Spleen (tissue), 11 donors: ENCODE measurements around the gene UBE2I. TPM values are rescaled to one million over a fixed set of nuclear protein-coding genes. Genes with fewer than 3 reads are reported as not detected.

Source experiments
- DNase-seq: peaks from one replicate; pipeline ENCODE4 v3.0.0-alpha.2; 2020
- H3K27ac ChIP-seq, 8 donors: fragments of 200-600 bp; sonication (generic) in 7 of 8; 1 replicate in 4 of 8; 2 replicates in 4 of 8; pipeline versions ENCODE4 v1.5.0 to v1.8.0; 2016 to 2021; ENCODE audit warnings: inconsistent platforms in 4 of 8, mild to moderate bottlenecking in 4 of 8, moderate library complexity in 1 of 8
- H3K27me3 ChIP-seq, 7 donors: fragments of 200-600 bp; sonication (generic) in 6 of 7; replicated peaks in 1 of 7; 1 replicate in 4 of 7; 2 replicates in 3 of 7; pipeline versions ENCODE4 v1.5.0 to v1.8.0; 2016 to 2021; ENCODE audit warnings: inconsistent platforms in 3 of 7, mild to moderate bottlenecking in 1 of 7
- H3K36me3 ChIP-seq, 6 donors: fragments of 200-600 bp; sonication (generic) in 5 of 6; 1 replicate in 4 of 6; 2 replicates in 2 of 6; pipeline versions ENCODE4 v1.5.0 to v1.8.0; 2016 to 2021; ENCODE audit warnings: inconsistent platforms in 2 of 6
- H3K4me1 ChIP-seq, 6 donors: fragments of 200-600 bp; sonication (generic) in 5 of 6; 1 replicate in 3 of 6; 2 replicates in 3 of 6; pipeline versions ENCODE4 v1.5.0 to v1.8.0; 2016 to 2021; ENCODE audit warnings: inconsistent platforms in 3 of 6
- H3K4me3 ChIP-seq, 8 donors: fragments of 200-600 bp; sonication (generic) in 7 of 8; 1 replicate in 4 of 8; 2 replicates in 4 of 8; pipeline versions ENCODE4 v1.5.0 to v1.8.0; 2016 to 2021; ENCODE audit warnings: inconsistent platforms in 4 of 8, mild to moderate bottlenecking in 4 of 8, moderate library complexity in 2 of 8
- H3K9me3 ChIP-seq, 8 donors: fragments of 200-600 bp; sonication (generic) in 7 of 8; 1 replicate in 4 of 8; 2 replicates in 4 of 8; pipeline versions ENCODE4 v1.5.0 to v1.8.0; 2016 to 2021; ENCODE audit warnings: inconsistent platforms in 4 of 8
- POLR2A ChIP-seq, 3 donors: fragments of 450-650 bp; IDR thresholded peaks; one replicate each; pipeline ENCODE4 v1.5.1; 2017; ENCODE audit warnings: antibody characterized with exemption in 3 of 3, mild to moderate bottlenecking in 1 of 3
- POLR2AphosphoS5 ChIP-seq, 3 donors: sonication (generic); formaldehyde crosslinking; IDR thresholded peaks; one replicate each; pipeline ENCODE4 v1.5.1; 2017; ENCODE audit warnings: antibody characterized with exemption in 3 of 3
- WGBS, 5 donors: extraction: QIAGEN DNeasy Blood & Tissue Kit in 3 of 5; methylation state at CpG; one replicate each; pipeline versions ENCODE4 v1.1.5 to v1.1.7; 2013 to 2018; 5-methylcytosine and 5-hydroxymethylcytosine counted together
- intact Hi-C: fragments of 100-400 bp; cut with DNase I; formaldehyde crosslinking; loops from one replicate; pipeline ENCODE4 v1.15.0; 2023; ENCODE audit warnings: low total_unique reads
- polyA plus RNA-seq, 3 donors: library from polyadenylated mRNA; stranded (reverse); fragments of 200-250 nt; gene quantifications; one replicate each; pipeline ENCODE4 v1.2.1, GENCODE V29; 2013
- total RNA-seq, 7 donors: library from RNA; depleted of rRNA in 3 of 7; stranded (reverse); fragments of >200 nt in 3 of 7; fragmentation: NEBNext Ultra II Directional in 4 of 7; extraction: Animal tissue kit (Norgen Biotek cat#: 25700) in 4 of 7; gene quantifications; one replicate each; pipeline versions ENCODE4 v1.1.0 to v1.2.1, GENCODE V29; 2016 to 2021
- TF ChIP-seq, protein P1 (sequence below), 11 experiments: fragments of 200-600 bp in 7 of 11; fragments of 450-650 bp in 4 of 11; sonication (generic) in 4 of 11; IDR thresholded peaks in 8 of 11; conservative IDR thresholded peaks in 3 of 11; 1 replicate in 7 of 11; 2 replicates in 4 of 11; pipeline versions ENCODE4 v1.4.0 to v1.8.0; 2016 to 2021; ENCODE audit warnings: antibody characterized with exemption in 11 of 11, inconsistent platforms in 4 of 11, mild to moderate bottlenecking in 1 of 11
- donor health status: healthy with polysubstance abuse.
- donor health status: DM: no; HTN: no; CAD: no; lungs with moderate emphysema.
- donor health status: DM: no; HTN: no; CAD: no.
- donor health status: Bipolar disorder and iron deficiency.
- donor health status: healthy.
- donor health status: DM: no; HTN: no; CAD: no.
- donor health status: DM: yes; HTN: yes; CAD: no.

The UBE2I gene
- total and polyA plus RNA-seq, 10 donors, result 78.1 to 142 (median 119) TPM

DNA sequence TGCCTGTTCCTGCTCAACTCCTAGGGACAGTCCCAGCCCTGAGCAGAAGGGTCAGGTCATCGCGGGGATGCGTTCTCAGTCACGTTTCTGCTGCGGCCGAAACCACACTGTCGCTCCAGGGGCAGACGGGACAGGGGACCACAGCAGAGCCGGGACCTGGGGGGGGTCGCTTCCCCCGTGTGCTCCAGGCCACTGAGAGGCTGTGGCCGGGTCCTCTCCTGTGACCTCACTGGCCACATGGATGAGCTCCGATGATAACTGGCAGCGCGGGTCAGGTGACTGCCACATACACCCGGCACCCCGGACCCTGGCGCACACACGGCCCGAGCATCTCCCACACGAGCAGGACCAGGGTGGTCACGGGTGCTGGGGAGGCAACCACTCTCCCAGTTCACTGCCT lies 55.1 kb downstream of the UBE2I start:
- Histone ChIP-seq H3K27me3 (no peaks in the 10 kb centered on the region), H3K4me3 (no peak overlapping the region), H3K9me3 (no peaks in the 10 kb centered on the region), H3K36me3 (peaks cover 3 to 98% (median 80%) of the 10 kb centered on the region in 6 donors), H3K4me1 (peaks cover 0 to 10% (median 4%) of the 10 kb centered on the region in 6 donors), H3K27ac (no peak overlapping the region)
- TF ChIP-seq, protein P1, sequence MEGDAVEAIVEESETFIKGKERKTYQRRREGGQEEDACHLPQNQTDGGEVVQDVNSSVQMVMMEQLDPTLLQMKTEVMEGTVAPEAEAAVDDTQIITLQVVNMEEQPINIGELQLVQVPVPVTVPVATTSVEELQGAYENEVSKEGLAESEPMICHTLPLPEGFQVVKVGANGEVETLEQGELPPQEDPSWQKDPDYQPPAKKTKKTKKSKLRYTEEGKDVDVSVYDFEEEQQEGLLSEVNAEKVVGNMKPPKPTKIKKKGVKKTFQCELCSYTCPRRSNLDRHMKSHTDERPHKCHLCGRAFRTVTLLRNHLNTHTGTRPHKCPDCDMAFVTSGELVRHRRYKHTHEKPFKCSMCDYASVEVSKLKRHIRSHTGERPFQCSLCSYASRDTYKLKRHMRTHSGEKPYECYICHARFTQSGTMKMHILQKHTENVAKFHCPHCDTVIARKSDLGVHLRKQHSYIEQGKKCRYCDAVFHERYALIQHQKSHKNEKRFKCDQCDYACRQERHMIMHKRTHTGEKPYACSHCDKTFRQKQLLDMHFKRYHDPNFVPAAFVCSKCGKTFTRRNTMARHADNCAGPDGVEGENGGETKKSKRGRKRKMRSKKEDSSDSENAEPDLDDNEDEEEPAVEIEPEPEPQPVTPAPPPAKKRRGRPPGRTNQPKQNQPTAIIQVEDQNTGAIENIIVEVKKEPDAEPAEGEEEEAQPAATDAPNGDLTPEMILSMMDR (IDR thresholded peaks at IDR 0.05 in 8 of 11, conservative IDR thresholded peaks at IDR 0.05 in 3 of 11), result no peak
- peak in 2 of 3 donors; percentile 16 to 52 for TF ChIP-seq POLR2AphosphoS5 (IDR thresholded peaks at IDR 0.05)
- no peak for TF ChIP-seq POLR2A (IDR thresholded peaks at IDR 0.05)
- intact Hi-C loops, result no loop called here
- DNase-seq, result no peak
- 85 to 92% (median 89%) methylated on average over 18 to 22 of the region's 22 CpGs for WGBS, 5 donors

DNA sequence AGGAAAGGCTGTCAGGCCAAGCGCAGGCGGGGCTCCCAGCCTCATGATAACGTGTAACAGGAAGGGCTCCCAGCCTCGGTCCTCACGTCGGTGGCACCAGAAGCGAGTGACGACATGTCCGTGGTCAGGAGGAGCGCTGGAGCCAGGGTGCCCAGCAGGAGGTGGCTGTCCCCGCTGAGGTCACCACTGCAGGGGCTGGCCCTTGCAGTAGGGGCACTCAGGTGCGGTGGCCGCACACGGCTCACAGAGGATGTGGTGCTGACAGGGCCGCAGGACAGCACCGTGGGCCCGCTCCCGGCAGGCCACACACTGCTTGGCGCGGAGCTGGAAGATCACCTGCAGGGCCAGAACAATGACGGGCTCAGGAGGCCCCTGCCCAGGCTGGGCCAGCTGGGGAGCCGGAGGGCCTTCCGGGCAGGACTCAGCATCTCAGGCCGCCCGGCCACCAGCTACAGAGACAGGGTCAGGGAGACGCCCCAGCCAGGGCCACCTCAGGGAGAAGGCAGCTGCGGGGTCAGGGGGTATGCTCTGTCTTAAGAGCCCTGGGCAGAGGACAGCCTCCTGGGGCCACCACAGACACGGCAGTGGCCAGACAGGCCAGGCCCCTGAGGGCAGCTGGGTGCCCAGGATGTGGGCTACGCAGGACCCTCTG lies 56.8 kb downstream of the UBE2I start:
- WGBS, 5 donors, result 77 to 91% (median 84%) methylated on average over 22 to 29 of the region's 29 CpGs
- H3K4me1 ChIP-seq, result peaks cover 0 to 9% (median 4%) of the 10 kb centered on the region in 6 donors
- intact Hi-C loops, result no loop called here
- TF ChIP-seq POLR2AphosphoS5 (IDR thresholded peaks at IDR 0.05), result peak in 2 of 3 donors; percentile 26 to 63
- TF ChIP-seq, protein P1 (IDR thresholded peaks at IDR 0.05 in 8 of 11, conservative IDR thresholded peaks at IDR 0.05 in 3 of 11), result no peak
- peaks cover 3 to 98% (median 81%) of the 10 kb centered on the region in 6 donors for H3K36me3 ChIP-seq
- DNase-seq, result no peak
- no peak overlapping the region for H3K4me3 ChIP-seq
- no peaks in the 10 kb centered on the region for H3K27me3 ChIP-seq
- H3K9me3 ChIP-seq, result no peaks in the 10 kb centered on the region
- H3K27ac ChIP-seq, result peak overlapping the region in 1 of 8 donors; percentile 18

DNA sequence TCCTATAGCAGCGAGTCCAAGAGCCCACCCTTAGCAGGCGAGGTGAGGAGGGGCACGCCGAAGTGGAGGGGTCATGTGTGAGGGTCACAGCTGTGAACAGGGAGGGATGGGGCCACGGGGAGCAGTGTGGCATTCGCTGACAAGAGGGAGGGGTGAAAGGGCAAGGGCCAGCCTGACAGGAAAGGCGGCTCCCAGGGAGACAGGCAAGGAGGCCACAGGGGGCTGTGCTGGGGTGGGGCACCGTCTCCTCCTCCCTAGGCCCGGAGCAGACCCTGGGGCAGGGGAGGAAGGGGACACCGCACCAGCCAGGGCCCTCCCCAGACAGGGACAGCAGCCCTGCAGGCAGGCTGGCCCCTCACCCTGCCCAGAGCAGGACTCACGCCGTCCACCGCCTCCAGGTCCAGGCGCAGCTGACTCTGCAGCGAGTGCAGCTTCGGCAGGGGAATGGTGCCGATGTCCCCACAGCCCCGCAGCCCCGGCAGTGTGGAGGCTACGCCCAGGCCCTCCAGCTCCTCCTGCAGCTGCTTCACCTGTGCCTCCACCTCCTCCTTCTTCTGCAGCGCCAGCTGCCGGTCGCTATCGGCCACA lies 57.4 kb downstream of the UBE2I start:
- Histone ChIP-seq H3K9me3 (no peaks in the 10 kb centered on the region), H3K4me1 (peaks cover 0 to 9% (median 4%) of the 10 kb centered on the region in 6 donors), H3K4me3 (no peak overlapping the region), H3K27ac (no peak overlapping the region), H3K27me3 (no peaks in the 10 kb centered on the region), H3K36me3 (peaks cover 3 to 98% (median 82%) of the 10 kb centered on the region in 6 donors)
- intact Hi-C loops, result no loop called here
- DNase-seq, result no peak
- 85 to 94% (median 90%) methylated on average over 17 to 24 of the region's 24 CpGs for WGBS, 5 donors
- peak in 1 of 3 donors; percentile 58 for TF ChIP-seq POLR2AphosphoS5 (IDR thresholded peaks at IDR 0.05)
- TF ChIP-seq POLR2A (IDR thresholded peaks at IDR 0.05), result no peak
- TF ChIP-seq, protein P1 (IDR thresholded peaks at IDR 0.05 in 8 of 11, conservative IDR thresholded peaks at IDR 0.05 in 3 of 11), result no peak

DNA sequence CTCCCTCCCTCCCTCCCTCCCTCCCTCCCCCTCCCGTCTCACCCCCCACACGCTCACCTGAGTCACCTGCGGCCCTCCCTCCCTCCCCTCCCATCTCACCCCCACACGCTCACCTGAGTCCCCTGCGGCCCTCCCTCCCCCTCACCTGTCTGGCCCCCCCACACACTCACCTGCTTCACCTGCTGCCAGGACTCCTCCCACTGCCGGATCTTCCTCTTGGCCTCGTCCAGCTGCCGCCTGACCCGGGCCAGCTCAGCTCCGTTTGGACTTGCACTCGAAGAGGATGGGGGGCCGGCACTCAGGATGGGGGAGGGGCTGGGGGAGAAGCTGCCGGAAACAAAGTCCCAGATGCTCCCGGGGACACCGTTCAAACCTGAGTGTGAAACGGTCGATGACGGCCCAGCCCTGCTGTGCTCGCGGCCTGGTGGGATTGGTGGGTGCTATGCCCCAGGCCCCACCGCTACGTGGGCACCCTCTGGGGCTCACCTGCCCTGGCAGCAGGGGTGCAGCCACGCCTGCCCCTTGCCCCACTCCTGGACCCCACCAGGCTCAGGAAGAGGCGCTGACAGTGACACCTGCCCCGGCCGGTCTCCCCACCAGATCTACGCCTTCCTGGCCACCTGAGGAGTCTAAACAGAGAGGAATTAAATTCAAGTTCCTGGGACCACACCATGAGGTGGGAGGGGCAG lies 58.2 kb downstream of the UBE2I start:
- no peak for DNase-seq
- no peaks in the 10 kb centered on the region for H3K27me3 ChIP-seq
- H3K4me3 ChIP-seq, result no peak overlapping the region
- peaks cover 0 to 9% (median 4%) of the 10 kb centered on the region in 6 donors for H3K4me1 ChIP-seq
- H3K36me3 ChIP-seq, result peaks cover 0 to 98% (median 74%) of the 10 kb centered on the region in 6 donors
- intact Hi-C loops, result no loop called here
- H3K9me3 ChIP-seq, result no peaks in the 10 kb centered on the region
- WGBS, 5 donors, result 90 to 95% (median 93%) methylated on average over 12 to 27 of the region's 27 CpGs
- H3K27ac ChIP-seq, result no peak overlapping the region
- TF ChIP-seq POLR2A (IDR thresholded peaks at IDR 0.05) (no peak), POLR2AphosphoS5 (IDR thresholded peaks at IDR 0.05) (peak in 1 of 3 donors; percentile 27)
- TF ChIP-seq, protein P1 (IDR thresholded peaks at IDR 0.05 in 8 of 11, conservative IDR thresholded peaks at IDR 0.05 in 3 of 11), result no peak
